ENCODE measurements around the gene ZPLD1. TPM values are rescaled to one million over a fixed set of nuclear protein-coding genes. Genes with fewer than 3 reads are reported as not detected.

The ZPLD1 gene
- total RNA-seq, 2 donors from 2014 or later = not detected

GRCh38 chr3:102454181-102454580 lies 19.4 kb downstream of the ZPLD1 start:
- no peak overlapping the region for H3K4me3 ChIP-seq
- no peaks in the 10 kb centered on the region for H3K9me3 ChIP-seq
- no peaks in the 10 kb centered on the region for H3K27me3 ChIP-seq (replicated peaks; ENCODE audit: insufficient read depth)
- H3K27ac ChIP-seq = no peak overlapping the region
- no peaks in the 10 kb centered on the region for H3K4me1 ChIP-seq (ENCODE audit: control insufficient read depth in 1 of 2, low read depth in 2 of 2)
- ATAC-seq (ENCODE audit: insufficient number of reproducible peaks, low FRiP score, low read depth) = no peak
- TF ChIP-seq, protein P1, sequence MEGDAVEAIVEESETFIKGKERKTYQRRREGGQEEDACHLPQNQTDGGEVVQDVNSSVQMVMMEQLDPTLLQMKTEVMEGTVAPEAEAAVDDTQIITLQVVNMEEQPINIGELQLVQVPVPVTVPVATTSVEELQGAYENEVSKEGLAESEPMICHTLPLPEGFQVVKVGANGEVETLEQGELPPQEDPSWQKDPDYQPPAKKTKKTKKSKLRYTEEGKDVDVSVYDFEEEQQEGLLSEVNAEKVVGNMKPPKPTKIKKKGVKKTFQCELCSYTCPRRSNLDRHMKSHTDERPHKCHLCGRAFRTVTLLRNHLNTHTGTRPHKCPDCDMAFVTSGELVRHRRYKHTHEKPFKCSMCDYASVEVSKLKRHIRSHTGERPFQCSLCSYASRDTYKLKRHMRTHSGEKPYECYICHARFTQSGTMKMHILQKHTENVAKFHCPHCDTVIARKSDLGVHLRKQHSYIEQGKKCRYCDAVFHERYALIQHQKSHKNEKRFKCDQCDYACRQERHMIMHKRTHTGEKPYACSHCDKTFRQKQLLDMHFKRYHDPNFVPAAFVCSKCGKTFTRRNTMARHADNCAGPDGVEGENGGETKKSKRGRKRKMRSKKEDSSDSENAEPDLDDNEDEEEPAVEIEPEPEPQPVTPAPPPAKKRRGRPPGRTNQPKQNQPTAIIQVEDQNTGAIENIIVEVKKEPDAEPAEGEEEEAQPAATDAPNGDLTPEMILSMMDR (IDR thresholded peaks at IDR 0.05) = no peak
- H3K36me3 ChIP-seq = no peaks in the 10 kb centered on the region
- DNase-seq (ENCODE audit: low spot score) = no peak

DNA sequence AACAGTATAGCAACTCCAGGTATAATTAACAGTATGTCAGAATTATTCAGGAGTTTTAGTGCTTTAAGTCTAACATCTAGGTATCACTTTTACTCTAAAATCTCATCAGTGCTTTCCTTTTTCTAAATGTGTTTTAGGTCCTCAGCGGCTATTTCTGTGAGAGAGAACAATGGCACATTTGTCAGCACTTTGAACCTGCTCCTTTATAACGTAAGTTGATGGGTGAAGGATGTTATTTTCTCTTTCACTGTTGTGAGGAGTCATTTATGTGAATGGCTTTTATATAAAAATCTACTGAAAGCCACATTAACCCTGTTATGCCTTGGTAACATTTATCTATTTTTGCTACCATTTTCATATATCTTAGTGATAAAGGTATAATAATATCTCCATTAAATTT lies 22.8 kb downstream of the ZPLD1 start:
- no peaks in the 10 kb centered on the region for H3K27me3 ChIP-seq (replicated peaks; ENCODE audit: insufficient read depth)
- H3K4me1 ChIP-seq (ENCODE audit: control insufficient read depth in 1 of 2, low read depth in 2 of 2) = no peaks in the 10 kb centered on the region
- H3K27ac ChIP-seq = no peak overlapping the region
- TF ChIP-seq, protein P1 (IDR thresholded peaks at IDR 0.05) = no peak
- ATAC-seq (ENCODE audit: insufficient number of reproducible peaks, low FRiP score, low read depth) = no peak
- no peak for DNase-seq (ENCODE audit: low spot score)
- H3K9me3 ChIP-seq = no peaks in the 10 kb centered on the region
- H3K4me3 ChIP-seq = no peak overlapping the region
- H3K36me3 ChIP-seq = no peaks in the 10 kb centered on the region

GRCh38 chr3:102460579-102460978 lies 25.8 kb downstream of the ZPLD1 start:
- ATAC-seq (ENCODE audit: insufficient number of reproducible peaks, low FRiP score, low read depth) = no peak
- no peak for DNase-seq (ENCODE audit: low spot score)
- H3K4me3 ChIP-seq = no peak overlapping the region
- no peaks in the 10 kb centered on the region for H3K4me1 ChIP-seq (ENCODE audit: control insufficient read depth in 1 of 2, low read depth in 2 of 2)
- no peaks in the 10 kb centered on the region for H3K27me3 ChIP-seq (replicated peaks; ENCODE audit: insufficient read depth)
- TF ChIP-seq, protein P1 (IDR thresholded peaks at IDR 0.05) = no peak
- H3K27ac ChIP-seq = no peak overlapping the region
- no peaks in the 10 kb centered on the region for H3K36me3 ChIP-seq
- no peaks in the 10 kb centered on the region for H3K9me3 ChIP-seq

- DNase-seq (ENCODE audit: low spot score) (no peak), ATAC-seq (ENCODE audit: insufficient number of reproducible peaks, low FRiP score, low read depth) (no peak)
- no peaks in the 10 kb centered on the region for H3K4me1 ChIP-seq (ENCODE audit: control insufficient read depth in 1 of 2, low read depth in 2 of 2)
- H3K36me3 ChIP-seq = no peaks in the 10 kb centered on the region
- H3K9me3 ChIP-seq = no peaks in the 10 kb centered on the region
- no peak overlapping the region for H3K4me3 ChIP-seq
- TF ChIP-seq, protein P1 (IDR thresholded peaks at IDR 0.05) = no peak
- H3K27ac ChIP-seq = no peak overlapping the region
- no peaks in the 10 kb centered on the region for H3K27me3 ChIP-seq (replicated peaks; ENCODE audit: insufficient read depth)
These were observed 29.4 kb downstream of the ZPLD1 start for GRCh38 chr3:102464261-102464660.

- H3K36me3 ChIP-seq = no peaks in the 10 kb centered on the region
- TF ChIP-seq, protein P1 (IDR thresholded peaks at IDR 0.05) = no peak
- ATAC-seq (ENCODE audit: insufficient number of reproducible peaks, low FRiP score, low read depth) (no peak), DNase-seq (ENCODE audit: low spot score) (no peak)
- H3K4me1 ChIP-seq (ENCODE audit: control insufficient read depth in 1 of 2, low read depth in 2 of 2) = no peaks in the 10 kb centered on the region
- no peak overlapping the region for H3K4me3 ChIP-seq
- no peak overlapping the region for H3K27ac ChIP-seq
- no peaks in the 10 kb centered on the region for H3K27me3 ChIP-seq (replicated peaks; ENCODE audit: insufficient read depth)
- H3K9me3 ChIP-seq = no peaks in the 10 kb centered on the region
These were observed 31.2 kb downstream of the ZPLD1 start for GRCh38 chr3:102466001-102466400.

Data from thoracic aorta (tissue), 2 donors.